HEK293 (cell line): ENCODE data around the gene EEFSEC.

ENCODE experiments used
- CTCF ChIA-PET: fragments of 350-600 bp; formaldehyde crosslinking; extraction: SDS; loops from one replicate; lab custom pipeline; 2021; ENCODE audit warnings: antibody characterized with exemption; lab: Yijun Ruan, JAX
- POLR2A ChIA-PET: fragments of 300-600 bp; formaldehyde crosslinking; extraction: SDS; loops from one replicate; lab custom pipeline; 2020; ENCODE audit warnings: antibody characterized with exemption, inconsistent platforms; lab: Yijun Ruan, JAX
- H3K27ac ChIP-seq: fragments of 200-500 bp; sonication (Bioruptor generic); 2 replicates; pipeline ENCODE4 v1.5.1; 2014; ENCODE audit warnings: low read depth, low read length, control low read depth, inconsistent platforms; ENCODE audit errors: extremely low read depth
- H3K36me3 ChIP-seq, 2 experiments: fragments of 200-500 bp in 1 of 2; sonication (Bioruptor generic) in 1 of 2; 1 replicate in 1 of 2; 2 replicates in 1 of 2; pipeline ENCODE4 v1.5.1; 2014 to 2017; ENCODE audit warnings: inconsistent platforms in 2 of 2, low read length in 2 of 2; ENCODE audit not compliant: control insufficient read depth in 2 of 2, insufficient read depth in 1 of 2
- H3K4me1 ChIP-seq: fragments of 200-500 bp; sonication (Bioruptor generic); 2 replicates; pipeline ENCODE4 v1.5.1; 2014; ENCODE audit warnings: mild to moderate bottlenecking, low read length, inconsistent platforms; ENCODE audit not compliant: control insufficient read depth, insufficient read depth
- H3K4me3 ChIP-seq: 2 replicates; pipeline ENCODE4 v1.5.1; 2011; ENCODE audit warnings: low read depth, mild to moderate bottlenecking, control low read depth, low read length, moderate library complexity
- H3K9me3 ChIP-seq: fragments of 200-500 bp; sonication (Bioruptor generic); 2 replicates; pipeline ENCODE4 v1.5.1; 2014; ENCODE audit warnings: low read depth, low read length, inconsistent platforms; ENCODE audit not compliant: control insufficient read depth, insufficient read depth
- MEIS1 ChIP-seq: sonication (generic); formaldehyde crosslinking; IDR thresholded peaks from 2 replicates; pipeline ENCODE4 v1.8.1; 2022; ENCODE audit warnings: missing genetic modification reagents, mild to moderate bottlenecking, borderline replicate concordance
- PBX3 ChIP-seq: sonication (generic); formaldehyde crosslinking; IDR thresholded peaks from 2 replicates; pipeline ENCODE4 v1.8.1; 2022; ENCODE audit warnings: mild to moderate bottlenecking, moderate library complexity, missing genetic modification reagents
- PRDM1 ChIP-seq: fragments of 450-650 bp; formaldehyde crosslinking; IDR thresholded peaks from 2 replicates; pipeline ENCODE4; 2016; ENCODE audit warnings: missing biosample characterization, missing genetic modification characterization
- RBAK ChIP-seq: fragments of 450-650 bp; formaldehyde crosslinking; IDR thresholded peaks from 2 replicates; pipeline ENCODE4 v1.5.1; 2016; ENCODE audit warnings: missing biosample characterization, missing genetic modification characterization
- SP2 ChIP-seq: fragments of 450-650 bp; formaldehyde crosslinking; IDR thresholded peaks from 2 replicates; pipeline ENCODE4 v1.5.1; 2016; ENCODE audit warnings: missing biosample characterization, missing genetic modification characterization
- SP7 ChIP-seq: fragments of 450-650 bp; formaldehyde crosslinking; IDR thresholded peaks from 2 replicates; pipeline ENCODE4 v1.5.1; 2016; ENCODE audit warnings: missing biosample characterization, missing genetic modification characterization
- ZIC2 ChIP-seq: fragments of 450-650 bp; formaldehyde crosslinking; IDR thresholded peaks from 2 replicates; pipeline ENCODE4 v1.5.1; 2016; ENCODE audit warnings: missing biosample characterization, missing genetic modification characterization
- ZNF121 ChIP-seq: fragments of 450-650 bp; formaldehyde crosslinking; IDR thresholded peaks from 2 replicates; pipeline ENCODE4 v1.5.1; 2016; ENCODE audit warnings: missing biosample characterization, missing genetic modification characterization
- ZNF18 ChIP-seq: fragments of 450-650 bp; formaldehyde crosslinking; IDR thresholded peaks from 2 replicates; pipeline ENCODE4 v1.5.1; 2016; ENCODE audit warnings: missing biosample characterization, missing genetic modification characterization
- ZNF324 ChIP-seq: fragments of 450-650 bp; formaldehyde crosslinking; IDR thresholded peaks from 2 replicates; pipeline ENCODE4 v1.5.1; 2016; ENCODE audit warnings: missing biosample characterization, missing genetic modification characterization
- ZNF362 ChIP-seq: fragments of 450-650 bp; formaldehyde crosslinking; IDR thresholded peaks from 2 replicates; pipeline ENCODE4 v1.5.1; 2016; ENCODE audit warnings: missing biosample characterization, missing genetic modification characterization
- ZNF449 ChIP-seq: fragments of 450-650 bp; formaldehyde crosslinking; IDR thresholded peaks from 2 replicates; pipeline ENCODE4 v1.5.1; 2017; ENCODE audit warnings: missing biosample characterization, mild to moderate bottlenecking, missing genetic modification characterization, moderate library complexity
- ZNF518A ChIP-seq: fragments of 450-650 bp; formaldehyde crosslinking; conservative IDR thresholded peaks from 2 replicates; pipeline ENCODE4 v1.5.1; 2016; ENCODE audit warnings: low read depth, missing biosample characterization, missing genetic modification characterization
- ZNF521 ChIP-seq: fragments of 450-650 bp; formaldehyde crosslinking; IDR thresholded peaks from 2 replicates; pipeline ENCODE4 v1.5.1; 2017; ENCODE audit warnings: missing biosample characterization, mild to moderate bottlenecking, missing genetic modification characterization
- ZNF777 ChIP-seq: fragments of 450-650 bp; formaldehyde crosslinking; IDR thresholded peaks from 2 replicates; pipeline ENCODE4 v1.5.1; 2017; ENCODE audit warnings: missing biosample characterization, missing genetic modification characterization, borderline replicate concordance
- ZNF785 ChIP-seq: fragments of 450-650 bp; formaldehyde crosslinking; IDR thresholded peaks from 2 replicates; pipeline ENCODE4 v1.5.1; 2016; ENCODE audit warnings: missing biosample characterization, missing genetic modification characterization
- ZNF791 ChIP-seq: fragments of 450-650 bp; formaldehyde crosslinking; IDR thresholded peaks from 2 replicates; pipeline ENCODE4 v1.5.1; 2016; ENCODE audit warnings: missing biosample characterization, missing genetic modification characterization
- ZSCAN18 ChIP-seq: fragments of 450-650 bp; formaldehyde crosslinking; IDR thresholded peaks from 2 replicates; pipeline ENCODE4 v1.5.1; 2016; ENCODE audit warnings: missing biosample characterization, missing genetic modification characterization
- ZSCAN23 ChIP-seq: fragments of 450-650 bp; formaldehyde crosslinking; IDR thresholded peaks from 2 replicates; pipeline ENCODE4 v1.5.1; 2016; ENCODE audit warnings: missing biosample characterization, missing genetic modification characterization

Gene EEFSEC

GRCh38 chr3:128236657-128237056 lies 83.4 kb downstream of the EEFSEC start:
- ChIA-PET CTCF (interaction anchor here (0.7 to 1.4 kb wide), 2 partner anchors 9 to 85 kb away, joined by 4 to 5 read pairs; no protein-coding TSS in a partner anchor), POLR2A (no interaction called here)
- H3K36me3 ChIP-seq: no peaks in the 10 kb centered on the region
- no peak overlapping the region for H3K4me3 ChIP-seq
- no peak overlapping the region for H3K27ac ChIP-seq
- no peaks in the 10 kb centered on the region for H3K4me1 ChIP-seq
- no peaks in the 10 kb centered on the region for H3K9me3 ChIP-seq
- TF ChIP-seq ZNF121 (tag by site-specific recombination) (no peak), ZIC2 (tag by site-specific recombination) (0 out of 2 replicates have a peak, but pooled peaks have one; percentile 8)

GRCh38 chr3:128237348-128238183 lies 84.3 kb downstream of the EEFSEC start:
- ChIA-PET POLR2A (no interaction called here), CTCF (interaction anchor here (0.6 to 1.4 kb wide), 3 partner anchors 11 to 85 kb away, joined by 4 to 5 read pairs (median 5); no protein-coding TSS in a partner anchor)
- no peaks in the 10 kb centered on the region for H3K4me1 ChIP-seq
- H3K27ac ChIP-seq: no peak overlapping the region
- no peaks in the 10 kb centered on the region for H3K36me3 ChIP-seq
- no peak for TF ChIP-seq ZNF785 (tag by site-specific recombination)
- no peak for TF ChIP-seq MEIS1 (CRISPR knock-in tag)
- no peak for TF ChIP-seq ZSCAN23 (tag by site-specific recombination)
- no peak for TF ChIP-seq ZNF362 (tag by site-specific recombination)
- no peak for TF ChIP-seq PRDM1
- TF ChIP-seq SP7: no peak
- TF ChIP-seq ZNF777 (tag by site-specific recombination): no peak
- no peak for TF ChIP-seq RBAK
- TF ChIP-seq ZNF324: no peak
- no peak for TF ChIP-seq ZNF791 (tag by site-specific recombination)
- no peak for TF ChIP-seq ZNF518A (tag by site-specific recombination)
- TF ChIP-seq ZNF521 (tag by site-specific recombination): no peak
- no peak for TF ChIP-seq ZSCAN18
- no peak for TF ChIP-seq ZNF449 (tag by site-specific recombination)
- TF ChIP-seq PBX3 (CRISPR knock-in tag): no peak
- no peak for TF ChIP-seq SP2 (tag by site-specific recombination)
- TF ChIP-seq ZNF18 (tag by site-specific recombination): no peak
- H3K4me3 ChIP-seq: no peak overlapping the region
- H3K9me3 ChIP-seq: no peaks in the 10 kb centered on the region
